Tibial artery (tissue), 4 donors: ENCODE results near the gene CYP27C1.
"Not testable (repeated sequence)": the region's sequence is repeated elsewhere in the genome, so short reads cannot be mapped to it uniquely, and the experiment has no call there.

Experiments
- DNase-seq, 2 donors: peaks; one replicate each; pipeline ENCODE4 v3.0.0-alpha.2; 2019
- H3K27ac ChIP-seq, 2 donors: fragments of 200-600 bp; sonication (generic) in 1 of 2; 1 replicate in 1 of 2; 2 replicates in 1 of 2; pipeline ENCODE4 v1.5.1; 2018 to 2019; ENCODE audit warnings: mild to moderate bottlenecking in 1 of 2
- H3K27me3 ChIP-seq, 2 donors: fragments of 200-600 bp; sonication (generic) in 1 of 2; one replicate each; pipeline versions ENCODE4 v1.5.1 to v1.6.0; 2016 to 2019
- H3K36me3 ChIP-seq, 3 donors: fragments of 200-600 bp; sonication (generic) in 2 of 3; one replicate each; pipeline ENCODE4 v1.5.1; 2016 to 2019; ENCODE audit warnings: mild to moderate bottlenecking in 2 of 3
- H3K4me1 ChIP-seq, 4 donors: fragments of 200-600 bp; sonication (generic) in 2 of 4; 1 replicate in 3 of 4; 2 replicates in 1 of 4; pipeline ENCODE4 v1.5.1; 2016 to 2019
- H3K4me3 ChIP-seq, 2 donors: fragments of 200-600 bp; sonication (generic) in 1 of 2; 1 replicate in 1 of 2; 2 replicates in 1 of 2; pipeline ENCODE4 v1.5.1; 2018 to 2019; ENCODE audit warnings: mild to moderate bottlenecking in 2 of 2
- H3K9me3 ChIP-seq, 3 donors: fragments of 200-600 bp; sonication (generic) in 1 of 3; one replicate each; pipeline ENCODE4 v1.5.1; 2016 to 2019
- intact Hi-C: fragments of 100-400 bp; cut with DNase I; formaldehyde crosslinking; loops from one replicate; pipeline ENCODE4 v1.15.0; 2023; ENCODE audit warnings: low total_unique reads
- TF ChIP-seq, protein P1 (sequence below), 2 experiments: fragments of 200-600 bp in 1 of 2; fragments of 450-650 bp in 1 of 2; IDR thresholded peaks; one replicate each; pipeline ENCODE4 v1.5.1; 2017 to 2019; ENCODE audit warnings: antibody characterized with exemption in 2 of 2, mild to moderate bottlenecking in 1 of 2, moderate library complexity in 1 of 2

Gene CYP27C1

DNA sequence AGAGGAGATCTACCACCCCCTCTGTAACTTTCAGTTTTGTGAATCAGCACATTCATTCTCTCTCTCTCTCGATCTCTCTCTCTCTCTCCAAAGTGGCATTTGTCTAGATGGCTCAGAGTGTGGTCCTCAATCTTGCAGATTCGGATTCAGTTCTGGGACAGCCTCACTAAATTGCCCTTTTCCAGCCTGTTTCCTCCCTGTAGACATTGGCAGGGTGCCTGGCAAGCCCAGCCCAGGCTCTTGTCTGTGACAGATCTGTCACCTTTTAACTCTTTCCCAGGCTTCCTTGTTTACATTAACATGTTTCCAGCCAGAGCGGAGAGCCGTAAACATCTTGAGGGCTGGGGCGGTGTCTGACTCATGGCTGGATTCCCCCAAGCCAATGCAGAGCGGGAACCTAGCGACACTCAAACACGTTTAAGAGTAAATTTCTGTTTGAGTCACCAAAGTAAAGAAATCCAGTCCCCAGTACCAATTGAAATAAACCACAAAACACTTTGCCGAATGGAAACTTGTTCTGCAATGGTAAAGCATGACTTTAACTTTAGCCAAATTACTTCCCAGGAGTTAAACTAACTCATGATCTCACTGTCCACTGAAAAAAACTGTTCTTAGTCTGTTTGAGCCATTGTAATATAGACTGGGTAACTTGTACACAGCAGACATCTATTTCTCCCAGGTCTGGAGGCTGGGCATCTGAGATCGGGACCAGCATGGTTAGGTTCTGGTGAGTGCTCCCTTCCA, 6.6 kb upstream of the CYP27C1 start:
- DNase-seq, result no peak
- H3K4me3 ChIP-seq, result peak overlapping the region in 1 of 2 donors; percentile 6

DNA sequence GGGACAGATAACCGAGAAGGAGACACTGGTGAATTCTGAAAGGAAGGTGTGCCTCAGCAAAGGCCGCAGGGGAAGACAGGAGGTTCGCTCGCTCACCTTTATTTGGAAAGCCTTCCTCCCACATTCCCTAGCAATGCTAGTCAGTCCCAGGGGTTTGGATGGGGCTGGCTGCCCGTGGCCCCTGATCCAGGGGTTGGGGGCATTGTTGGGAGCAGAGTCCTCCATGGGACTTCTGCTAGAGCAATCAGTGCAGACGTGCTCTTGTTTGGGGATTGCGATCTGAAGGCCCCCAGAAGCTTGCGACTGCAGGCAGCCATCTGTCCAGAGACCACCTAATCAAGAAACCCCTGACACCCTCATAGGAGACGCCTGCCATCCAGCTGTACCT, 6.0 kb upstream of the CYP27C1 start:
- H3K4me3 ChIP-seq, result no peak overlapping the region
- peaks cover 0 to 20% of the 10 kb centered on the region in 2 donors for H3K27me3 ChIP-seq
- intact Hi-C loops, result no loop called here

More for the DNA sequence above, 6.6 kb upstream of the CYP27C1 start:
- H3K27me3 ChIP-seq, result peaks cover 0 to 15% of the 10 kb centered on the region in 2 donors
- peaks cover 0 to 15% (median 0%) of the 10 kb centered on the region in 4 donors for H3K4me1 ChIP-seq
- intact Hi-C loops, result no loop called here
- TF ChIP-seq, protein P1, sequence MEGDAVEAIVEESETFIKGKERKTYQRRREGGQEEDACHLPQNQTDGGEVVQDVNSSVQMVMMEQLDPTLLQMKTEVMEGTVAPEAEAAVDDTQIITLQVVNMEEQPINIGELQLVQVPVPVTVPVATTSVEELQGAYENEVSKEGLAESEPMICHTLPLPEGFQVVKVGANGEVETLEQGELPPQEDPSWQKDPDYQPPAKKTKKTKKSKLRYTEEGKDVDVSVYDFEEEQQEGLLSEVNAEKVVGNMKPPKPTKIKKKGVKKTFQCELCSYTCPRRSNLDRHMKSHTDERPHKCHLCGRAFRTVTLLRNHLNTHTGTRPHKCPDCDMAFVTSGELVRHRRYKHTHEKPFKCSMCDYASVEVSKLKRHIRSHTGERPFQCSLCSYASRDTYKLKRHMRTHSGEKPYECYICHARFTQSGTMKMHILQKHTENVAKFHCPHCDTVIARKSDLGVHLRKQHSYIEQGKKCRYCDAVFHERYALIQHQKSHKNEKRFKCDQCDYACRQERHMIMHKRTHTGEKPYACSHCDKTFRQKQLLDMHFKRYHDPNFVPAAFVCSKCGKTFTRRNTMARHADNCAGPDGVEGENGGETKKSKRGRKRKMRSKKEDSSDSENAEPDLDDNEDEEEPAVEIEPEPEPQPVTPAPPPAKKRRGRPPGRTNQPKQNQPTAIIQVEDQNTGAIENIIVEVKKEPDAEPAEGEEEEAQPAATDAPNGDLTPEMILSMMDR (IDR thresholded peaks at IDR 0.05), result no peak
- no peaks in the 10 kb centered on the region for H3K9me3 ChIP-seq
- no peaks in the 10 kb centered on the region for H3K36me3 ChIP-seq
- H3K27ac ChIP-seq, result no peak overlapping the region

DNA sequence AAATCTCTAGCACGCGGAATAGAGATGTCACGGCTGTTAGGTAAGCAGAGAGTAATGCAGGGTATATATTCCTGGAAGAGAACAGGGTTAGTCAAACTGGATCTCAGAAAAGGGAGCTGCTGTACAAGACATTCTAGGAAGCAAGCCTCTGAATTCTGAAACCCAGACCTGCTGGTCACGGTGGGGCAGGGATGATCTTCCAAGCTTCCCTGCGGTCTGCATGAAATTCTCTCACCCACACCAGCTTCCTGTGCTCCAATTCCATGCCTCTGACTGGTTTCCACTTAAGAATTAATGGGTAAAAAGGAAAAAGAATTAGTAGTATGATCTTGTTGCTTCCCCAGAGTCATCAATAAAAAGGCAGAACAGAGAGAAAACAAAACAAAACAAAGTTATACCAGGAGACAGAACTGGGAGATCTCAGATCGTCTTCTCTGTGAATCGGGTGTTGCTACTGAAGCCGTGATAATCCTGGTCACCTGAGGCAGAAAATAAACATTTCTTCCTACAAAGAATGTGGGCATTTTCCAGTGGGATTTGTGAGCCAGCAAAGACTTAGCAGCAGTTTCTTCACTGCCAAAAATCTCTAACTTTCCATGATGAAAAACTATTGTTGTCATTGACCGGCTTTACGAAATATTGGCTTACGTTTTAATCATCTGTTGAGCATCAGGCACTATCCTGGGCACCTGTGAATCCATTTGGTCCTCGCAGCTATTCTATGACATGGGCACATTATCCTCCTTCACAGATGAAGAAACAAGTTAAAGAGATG, 5.3 kb upstream of the CYP27C1 start:
- DNase-seq, result no peak
- intact Hi-C loops, result no loop called here
- H3K27me3 ChIP-seq, result peaks cover 0 to 27% of the 10 kb centered on the region in 2 donors
- no peaks in the 10 kb centered on the region for H3K9me3 ChIP-seq
- H3K4me3 ChIP-seq, result no peak overlapping the region
- H3K4me1 ChIP-seq, result peaks cover 0 to 16% (median 2%) of the 10 kb centered on the region in 4 donors
- no peak overlapping the region for H3K27ac ChIP-seq
- no peaks in the 10 kb centered on the region for H3K36me3 ChIP-seq
- TF ChIP-seq, protein P1 (IDR thresholded peaks at IDR 0.05), result no peak

More for the DNA sequence above, 6.0 kb upstream of the CYP27C1 start:
- TF ChIP-seq, protein P1 (IDR thresholded peaks at IDR 0.05), result no peak
- Histone ChIP-seq H3K27ac (no peak overlapping the region), H3K36me3 (no peaks in the 10 kb centered on the region), H3K4me1 (peaks cover 0 to 15% (median 0%) of the 10 kb centered on the region in 4 donors), H3K9me3 (no peaks in the 10 kb centered on the region)
- DNase-seq, result no peak

DNA sequence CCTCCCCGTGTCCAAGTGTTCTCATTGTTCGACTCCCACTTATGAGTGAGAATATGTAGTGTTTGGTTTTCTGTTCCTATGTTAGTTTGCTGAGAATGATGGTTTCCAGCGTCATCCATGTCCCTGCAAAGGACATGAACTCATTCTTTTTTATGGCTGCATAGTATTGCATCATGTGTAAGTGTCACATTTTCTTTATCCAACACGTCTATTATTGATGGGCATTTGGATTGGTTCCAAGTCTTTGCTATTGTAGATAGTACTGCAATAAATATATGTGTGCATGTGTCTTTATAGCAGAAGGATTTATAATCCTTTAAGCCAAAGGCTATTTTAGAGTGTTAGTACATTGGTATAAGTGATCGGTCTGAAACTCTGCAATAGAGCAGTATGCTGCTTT, 4.0 kb upstream of the CYP27C1 start:
- H3K36me3 ChIP-seq, H3K4me3 ChIP-seq, H3K9me3 ChIP-seq, H3K27ac ChIP-seq, intact Hi-C loops, DNase-seq: not testable (repeated sequence)
- H3K4me1 ChIP-seq, result peaks cover 2 to 29% (median 11%) of the 10 kb centered on the region in 4 donors
- H3K27me3 ChIP-seq, result peaks cover 0 to 30% of the 10 kb centered on the region in 2 donors

DNA sequence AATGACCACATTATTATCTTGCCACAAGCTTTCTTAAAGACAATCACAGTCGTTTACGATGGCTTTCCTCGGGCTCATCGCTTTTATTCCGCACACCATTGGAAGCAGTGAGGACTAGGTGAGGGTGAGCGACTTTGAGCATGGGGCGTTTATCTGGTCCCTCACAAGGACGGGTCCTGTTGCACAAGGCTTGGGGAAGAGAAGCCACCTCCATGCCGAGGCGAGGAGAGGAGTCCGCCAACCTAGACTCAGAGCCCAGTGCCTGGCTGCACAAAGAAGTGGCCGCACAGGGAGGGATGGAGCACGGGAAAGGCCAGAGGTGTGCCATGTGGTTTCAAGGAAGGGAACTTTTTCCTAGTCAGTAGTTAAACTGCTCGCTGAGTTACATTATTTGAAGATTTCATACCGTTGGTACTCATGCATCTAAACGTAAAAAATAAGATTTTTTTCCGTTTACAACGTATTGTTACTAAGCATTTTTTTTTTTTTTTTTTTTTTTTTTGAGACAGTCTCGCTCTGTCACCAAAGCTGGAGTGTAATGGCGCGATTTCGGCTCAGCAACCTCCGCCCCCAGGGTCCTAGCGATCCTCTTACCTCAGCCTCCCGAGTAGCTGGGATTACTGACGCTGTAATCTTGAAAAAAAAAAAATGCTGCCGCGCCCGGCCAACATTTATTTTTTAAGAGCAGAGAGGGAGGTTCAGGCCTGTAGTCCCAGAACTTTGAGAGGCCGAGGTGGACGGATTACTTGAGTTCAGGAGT, 849 bp upstream of the CYP27C1 start:
- no peak overlapping the region for H3K4me3 ChIP-seq
- no peak for DNase-seq
- H3K4me1 ChIP-seq, result peaks cover 8 to 27% (median 19%) of the 10 kb centered on the region in 4 donors
- H3K9me3 ChIP-seq, result no peaks in the 10 kb centered on the region
- H3K27ac ChIP-seq, result no peak overlapping the region
- H3K36me3 ChIP-seq, result no peaks in the 10 kb centered on the region
- intact Hi-C loops, result no loop called here
- H3K27me3 ChIP-seq, result peaks cover 0 to 47% of the 10 kb centered on the region in 2 donors
- TF ChIP-seq, protein P1 (IDR thresholded peaks at IDR 0.05), result no peak
